SK-N-SH (cell line): ENCODE measurements around the gene PISD. TPM values are rescaled to one million over a fixed set of nuclear protein-coding genes. Genes with fewer than 3 reads are reported as not detected.

Source experiments
- CTCF ChIA-PET: fragments of 300-600, 350-600 bp; formaldehyde crosslinking; extraction: SDS; loops from one replicate; lab custom pipeline; 2021; lab: Yijun Ruan, JAX
- POLR2A ChIA-PET: fragments of 350-600 bp; sonication (Branson Sonifier 250); formaldehyde crosslinking; extraction: SDS; loops from one replicate; lab custom pipeline; 2020; ENCODE audit warnings: antibody characterized with exemption, inconsistent platforms; lab: Yijun Ruan, JAX
- DNase-seq: peaks from one replicate; pipeline ENCODE4 v3.0.0; 2012
- H2AFZ ChIP-seq: fragments of 200-600 bp; sonication (generic); 2 replicates; pipeline ENCODE4 v1.8.1; 2016; ENCODE audit warnings: antibody characterized with exemption, mild to moderate bottlenecking, low read depth
- H3F3A ChIP-seq: fragments of 200-600 bp; sonication (generic); replicated peaks from 2 replicates; pipeline ENCODE3; 2016; ENCODE audit warnings: antibody characterized with exemption, mild to moderate bottlenecking; ENCODE audit not compliant: insufficient read depth
- H3K27ac ChIP-seq, 2 experiments: fragments of 200-500 bp in 1 of 2; fragments of 200-600 bp in 1 of 2; sonication (Bioruptor generic) in 1 of 2; sonication (generic), shearing (Covaris generic) in 1 of 2; 2 replicates each; pipeline versions ENCODE4 v1.5.1 to v1.6.1; 2014 to 2016; ENCODE audit warnings: low read depth in 2 of 2, inconsistent platforms in 1 of 2, low read length in 1 of 2, mild to moderate bottlenecking in 1 of 2, mixed read lengths in 1 of 2
- H3K27me3 ChIP-seq: fragments of 200-600 bp; sonication (generic), shearing (Covaris generic); 2 replicates; pipeline ENCODE4 v1.6.1; 2016; ENCODE audit warnings: mixed run types; ENCODE audit not compliant: insufficient read depth
- H3K36me3 ChIP-seq, 2 experiments: fragments of 200-500 bp in 1 of 2; fragments of 200-600 bp in 1 of 2; sonication (Bioruptor generic) in 1 of 2; sonication (generic) in 1 of 2; replicated peaks in 1 of 2; 2 replicates each; pipeline versions ENCODE3 to v1.5.1; 2014 to 2016; ENCODE audit warnings: low read length in 1 of 2, mild to moderate bottlenecking in 1 of 2; ENCODE audit not compliant: insufficient read depth in 2 of 2, control insufficient read depth in 1 of 2
- H3K4me1 ChIP-seq, 2 experiments: fragments of 200-500 bp in 1 of 2; fragments of 200-600 bp in 1 of 2; sonication (Bioruptor generic) in 1 of 2; sonication (generic), shearing (Covaris generic) in 1 of 2; 2 replicates each; pipeline versions ENCODE4 v1.5.1 to v1.6.1; 2014 to 2016; ENCODE audit warnings: low read depth in 1 of 2, low read length in 1 of 2, mixed run types in 1 of 2; ENCODE audit not compliant: insufficient read depth in 2 of 2, control insufficient read depth in 1 of 2
- H3K4me2 ChIP-seq: fragments of 200-600 bp; sonication (generic), shearing (Covaris generic); 2 replicates; pipeline ENCODE4 v1.6.1; 2017; ENCODE audit warnings: mixed run types
- H3K4me3 ChIP-seq, 2 experiments: fragments of 200-500 bp in 1 of 2; fragments of 200-600 bp in 1 of 2; sonication (Bioruptor generic) in 1 of 2; sonication (generic), shearing (Covaris generic) in 1 of 2; 2 replicates each; pipeline versions ENCODE4 v1.5.1 to v1.8.1; 2014 to 2016; ENCODE audit warnings: low read depth in 2 of 2, inconsistent platforms in 1 of 2, low read length in 1 of 2, mild to moderate bottlenecking in 1 of 2, mixed read lengths in 1 of 2, moderate library complexity in 1 of 2
- H3K79me2 ChIP-seq: fragments of 200-600 bp; sonication (generic); 2 replicates; pipeline ENCODE4 v1.8.1; 2017; ENCODE audit warnings: mild to moderate bottlenecking; ENCODE audit not compliant: insufficient read depth
- H3K9ac ChIP-seq: fragments of 200-600 bp; sonication (generic); 2 replicates; pipeline ENCODE4 v1.6.1; 2017; ENCODE audit warnings: mixed run types
- H3K9me2 ChIP-seq: fragments of 200-600 bp; sonication (generic); 2 replicates; pipeline ENCODE4 v1.6.1; 2017; ENCODE audit warnings: mixed run types
- H3K9me3 ChIP-seq: fragments of 200-600 bp; sonication (generic); 2 replicates; pipeline ENCODE4 v1.6.1; 2017; ENCODE audit warnings: mixed run types, mild to moderate bottlenecking, moderate library complexity
- H4K20me1 ChIP-seq: fragments of 200-600 bp; sonication (generic); 2 replicates; pipeline ENCODE4 v1.6.1; 2017; ENCODE audit warnings: mild to moderate bottlenecking, mixed run types; ENCODE audit not compliant: insufficient read depth
- ELF1 ChIP-seq: IDR thresholded peaks from 2 replicates; pipeline ENCODE4 v1.4.0; 2012
- EP300 ChIP-seq, 2 experiments: IDR thresholded peaks; 2 replicates each; pipeline versions ENCODE4 v1.4.0 to v1.6.1; 2012; ENCODE audit warnings: borderline replicate concordance in 1 of 2, low read depth in 1 of 2, low read length in 1 of 2
- EZH2phosphoT487 ChIP-seq: fragments of 200-600 bp; sonication (generic); IDR thresholded peaks from 2 replicates; pipeline ENCODE4 v1.6.1; 2017; ENCODE audit warnings: low read depth, mixed run types, mild to moderate bottlenecking, antibody characterized with exemption, moderate library complexity, borderline replicate concordance
- FOSL2 ChIP-seq: IDR thresholded peaks from 2 replicates; pipeline ENCODE4 v1.4.0; 2012; ENCODE audit warnings: low read depth, mild to moderate bottlenecking, moderate library complexity, borderline replicate concordance
- FOXJ3 ChIP-seq: sonication (generic); formaldehyde crosslinking; IDR thresholded peaks from 2 replicates; pipeline ENCODE4 v1.5.1; 2020; ENCODE audit warnings: mild to moderate bottlenecking, missing genetic modification reagents
- FOXM1 ChIP-seq: IDR thresholded peaks from 2 replicates; pipeline ENCODE4 v1.4.0; 2012; ENCODE audit warnings: low read depth, mild to moderate bottlenecking
- GABPA ChIP-seq: IDR thresholded peaks from 2 replicates; pipeline ENCODE4 v1.4.0; 2012; ENCODE audit warnings: low read depth, mild to moderate bottlenecking
- GATA2 ChIP-seq: sonication (generic); formaldehyde crosslinking; IDR thresholded peaks from 2 replicates; pipeline ENCODE4 v1.5.0; 2020; ENCODE audit warnings: mild to moderate bottlenecking, missing genetic modification reagents
- IRF3 ChIP-seq: fragments of 150-350 bp; IDR thresholded peaks from 2 replicates; pipeline ENCODE4 v1.6.1; 2016; ENCODE audit warnings: mild to moderate bottlenecking, low read depth, low read length
- JUND ChIP-seq: IDR thresholded peaks from 2 replicates; pipeline ENCODE4 v1.4.0; 2012
- MAX ChIP-seq: IDR thresholded peaks from 2 replicates; pipeline ENCODE4 v1.4.0; 2012; ENCODE audit warnings: low read depth
- MEF2A ChIP-seq: IDR thresholded peaks from 2 replicates; pipeline ENCODE4 v1.4.0; 2012; ENCODE audit warnings: low read depth, borderline replicate concordance
- NFIC ChIP-seq: IDR thresholded peaks from 2 replicates; pipeline ENCODE4 v1.4.0; 2012; ENCODE audit warnings: borderline replicate concordance
- NRF1 ChIP-seq: IDR thresholded peaks from 2 replicates; pipeline ENCODE4 v1.6.1; 2012; ENCODE audit warnings: low read depth, mild to moderate bottlenecking, low read length
- POLR2AphosphoS5 ChIP-seq: IDR thresholded peaks from 2 replicates; pipeline ENCODE4 v1.6.1; 2012; ENCODE audit warnings: low read depth, low read length
- RAD21 ChIP-seq: IDR thresholded peaks from 2 replicates; pipeline ENCODE4 v1.6.1; 2012; ENCODE audit warnings: mild to moderate bottlenecking, low read length
- SIN3A ChIP-seq: IDR thresholded peaks from 2 replicates; pipeline ENCODE4 v1.6.1; 2012; ENCODE audit warnings: low read depth, mild to moderate bottlenecking, low read length, moderate library complexity, borderline replicate concordance
- TAF1 ChIP-seq: IDR thresholded peaks from 2 replicates; pipeline ENCODE4 v1.6.1; 2012; ENCODE audit warnings: low read depth, mild to moderate bottlenecking, low read length, moderate library complexity, borderline replicate concordance
- TCF12 ChIP-seq: IDR thresholded peaks from 2 replicates; pipeline ENCODE4 v1.4.0; 2012
- USF2 ChIP-seq: fragments of 150-350 bp; IDR thresholded peaks from 2 replicates; pipeline ENCODE4 v1.6.1; 2017; ENCODE audit warnings: antibody characterized with exemption, low read length, low read depth, borderline replicate concordance
- YY1 ChIP-seq: IDR thresholded peaks from 2 replicates; pipeline ENCODE4 v1.4.0; 2012; ENCODE audit warnings: low read depth, mild to moderate bottlenecking
- ZBTB33 ChIP-seq: IDR thresholded peaks from 2 replicates; pipeline ENCODE4 v1.4.0; 2012; ENCODE audit warnings: low read depth, borderline replicate concordance
- WGBS: methylation state at CpG from one replicate; pipeline ENCODE4 v1.1.6; 2017; ENCODE audit warnings: low lambda C conversion rate; 5-methylcytosine and 5-hydroxymethylcytosine counted together
- polyA plus RNA-seq, 3 experiments: library from polyadenylated mRNA; depleted of rRNA; stranded (reverse); fragments of >200 nt; gene quantifications; 2 replicates each; pipeline ENCODE4 v1.2.3, GENCODE V29; 2012
- TF ChIP-seq, protein P1 (sequence below): IDR thresholded peaks from 2 replicates; pipeline ENCODE4 v1.6.1; 2012; ENCODE audit warnings: mild to moderate bottlenecking, low read depth, low read length, moderate library complexity
- TF ChIP-seq, protein P2 (sequence below): IDR thresholded peaks from 2 replicates; pipeline ENCODE4 v1.4.0; 2012; ENCODE audit warnings: low read depth, borderline replicate concordance

The PISD gene
- 34.9 and 41.4 TPM in 2 replicates for polyA plus RNA-seq (2012; rRNA removed)
- polyA plus RNA-seq (2012; cell fraction: cytosol; rRNA removed): 16.3 and 23.2 TPM in 2 replicates
- 105 and 113 TPM in 2 replicates for polyA plus RNA-seq (2012; cell fraction: nucleus; rRNA removed)

DNA sequence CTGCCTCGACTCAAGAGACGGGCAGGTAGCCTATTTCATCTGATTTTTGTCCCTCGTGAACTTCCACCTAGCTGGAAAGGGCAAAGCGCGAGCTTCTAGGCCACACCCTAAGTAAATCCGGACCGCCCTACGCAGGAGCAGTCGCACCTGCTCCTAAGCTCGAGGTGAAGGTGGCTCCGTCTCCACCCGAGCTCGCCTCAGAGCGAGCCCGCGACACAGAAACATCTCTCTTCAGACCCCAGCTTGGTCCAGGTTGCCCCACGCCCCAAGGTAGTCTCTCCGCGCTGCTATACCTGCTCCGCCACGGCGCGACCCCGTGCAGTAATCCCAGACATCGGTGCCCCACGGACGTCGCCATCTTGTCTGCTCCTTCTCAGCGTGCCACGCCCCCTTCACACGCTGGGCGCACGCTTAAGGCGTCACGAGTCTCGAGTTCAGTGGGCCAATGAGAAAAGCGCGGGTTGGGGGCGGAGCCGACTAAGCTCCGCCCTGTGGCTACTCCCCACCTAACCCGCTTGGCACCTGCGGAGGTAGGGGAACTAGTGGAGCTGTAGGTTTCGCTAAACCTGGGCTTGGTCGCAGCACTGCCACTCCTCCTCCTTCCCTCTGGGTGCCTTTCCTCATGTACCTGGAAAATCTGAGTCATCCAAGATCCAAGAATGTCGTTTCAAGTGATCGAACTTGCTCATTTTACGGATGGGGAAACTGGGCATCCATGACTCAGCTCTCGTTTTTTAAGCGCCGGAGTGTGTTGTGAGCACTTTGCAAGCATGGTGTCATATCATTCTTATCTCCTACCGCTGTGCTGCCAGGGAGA lies at the start of gene PISD:
Gene PISD, minus strand, starts transcription at position 365 of the 817 bp plus-strand sequence. Its CDS starts 7 bp downstream, at position 358.
- POLR2A ChIA-PET: interaction anchor here (0.6 to 1.8 kb wide), 5 partner anchors 15 to 1250 kb away, joined by 3 to 11 read pairs (median 6); partner anchors contain the start of gene DEPDC5
- Histone ChIP-seq H2AFZ (peak within 1 kb of the TSS; percentile 87), H3K4me1 (peaks cover 5 to 9% of the 10 kb centered on the region in 2 experiments; a peak in 2 of 4 replicates), H3K79me2 (peaks cover 47% of the 10 kb centered on the region), H3K9me2 (no peaks in the 10 kb centered on the region), H3K4me2 (peak within 1 kb of the TSS; percentile 76), H3K27ac (peak within 1 kb of the TSS; percentile 62 to 71; a peak in 3 of 4 replicates), H3K9ac (peak within 1 kb of the TSS; percentile 78), H3F3A (peaks cover 14% of the 10 kb centered on the region), H3K36me3 (no peaks in the 10 kb centered on the region), H3K27me3 (no peaks in the 10 kb centered on the region), H3K9me3 (no peaks in the 10 kb centered on the region), H3K4me3 (peak within 1 kb of the TSS; percentile 83 to 93), H4K20me1 (no peaks in the 10 kb centered on the region; the same call in 1 of the 2 replicates)
- CTCF ChIA-PET: interaction anchor here (0.5 to 2.6 kb wide), 15 partner anchors 15 to 333 kb away, joined by 3 to 12 read pairs (median 3); partner anchors contain the start of gene DEPDC5
- WGBS: 0% methylated on average over 34 of the region's 52 CpGs
- DNase-seq: peak; percentile 96
- TF ChIP-seq USF2: no peak
- TF ChIP-seq RAD21: no peak
- TF ChIP-seq EP300 (IDR thresholded peaks at IDR 0.05; ENCODE audit: borderline replicate concordance in 1 of 2, low read depth in 1 of 2, low read length in 1 of 2): no peak
- TF ChIP-seq IRF3: no peak
- peak; percentile 84; the same call in 1 of the 2 replicates for TF ChIP-seq TAF1
- TF ChIP-seq SIN3A: peak; percentile 74; the same call in 1 of the 2 replicates
- no peak for TF ChIP-seq FOXJ3
- TF ChIP-seq YY1: peak; percentile 97
- TF ChIP-seq GABPA: no peak
- TF ChIP-seq JUND: no peak
- TF ChIP-seq MAX: peak; percentile 71
- TF ChIP-seq TCF12: no peak
- TF ChIP-seq, protein P1, sequence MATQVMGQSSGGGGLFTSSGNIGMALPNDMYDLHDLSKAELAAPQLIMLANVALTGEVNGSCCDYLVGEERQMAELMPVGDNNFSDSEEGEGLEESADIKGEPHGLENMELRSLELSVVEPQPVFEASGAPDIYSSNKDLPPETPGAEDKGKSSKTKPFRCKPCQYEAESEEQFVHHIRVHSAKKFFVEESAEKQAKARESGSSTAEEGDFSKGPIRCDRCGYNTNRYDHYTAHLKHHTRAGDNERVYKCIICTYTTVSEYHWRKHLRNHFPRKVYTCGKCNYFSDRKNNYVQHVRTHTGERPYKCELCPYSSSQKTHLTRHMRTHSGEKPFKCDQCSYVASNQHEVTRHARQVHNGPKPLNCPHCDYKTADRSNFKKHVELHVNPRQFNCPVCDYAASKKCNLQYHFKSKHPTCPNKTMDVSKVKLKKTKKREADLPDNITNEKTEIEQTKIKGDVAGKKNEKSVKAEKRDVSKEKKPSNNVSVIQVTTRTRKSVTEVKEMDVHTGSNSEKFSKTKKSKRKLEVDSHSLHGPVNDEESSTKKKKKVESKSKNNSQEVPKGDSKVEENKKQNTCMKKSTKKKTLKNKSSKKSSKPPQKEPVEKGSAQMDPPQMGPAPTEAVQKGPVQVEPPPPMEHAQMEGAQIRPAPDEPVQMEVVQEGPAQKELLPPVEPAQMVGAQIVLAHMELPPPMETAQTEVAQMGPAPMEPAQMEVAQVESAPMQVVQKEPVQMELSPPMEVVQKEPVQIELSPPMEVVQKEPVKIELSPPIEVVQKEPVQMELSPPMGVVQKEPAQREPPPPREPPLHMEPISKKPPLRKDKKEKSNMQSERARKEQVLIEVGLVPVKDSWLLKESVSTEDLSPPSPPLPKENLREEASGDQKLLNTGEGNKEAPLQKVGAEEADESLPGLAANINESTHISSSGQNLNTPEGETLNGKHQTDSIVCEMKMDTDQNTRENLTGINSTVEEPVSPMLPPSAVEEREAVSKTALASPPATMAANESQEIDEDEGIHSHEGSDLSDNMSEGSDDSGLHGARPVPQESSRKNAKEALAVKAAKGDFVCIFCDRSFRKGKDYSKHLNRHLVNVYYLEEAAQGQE: no peak
- TF ChIP-seq MEF2A: no peak
- TF ChIP-seq FOSL2: no peak
- no peak for TF ChIP-seq FOXM1
- TF ChIP-seq GATA2 (CRISPR knock-in tag): no peak
- TF ChIP-seq ELF1: no peak
- peak; percentile 91 for TF ChIP-seq POLR2AphosphoS5
- TF ChIP-seq, protein P2, sequence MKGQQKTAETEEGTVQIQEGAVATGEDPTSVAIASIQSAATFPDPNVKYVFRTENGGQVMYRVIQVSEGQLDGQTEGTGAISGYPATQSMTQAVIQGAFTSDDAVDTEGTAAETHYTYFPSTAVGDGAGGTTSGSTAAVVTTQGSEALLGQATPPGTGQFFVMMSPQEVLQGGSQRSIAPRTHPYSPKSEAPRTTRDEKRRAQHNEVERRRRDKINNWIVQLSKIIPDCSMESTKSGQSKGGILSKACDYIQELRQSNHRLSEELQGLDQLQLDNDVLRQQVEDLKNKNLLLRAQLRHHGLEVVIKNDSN: no peak
- TF ChIP-seq EZH2phosphoT487: no peak
- no peak for TF ChIP-seq ZBTB33
- TF ChIP-seq NRF1: peak; percentile 36; the same call in 1 of the 2 replicates
- TF ChIP-seq NFIC: no peak
